Left colon (tissue), 2 donors: ENCODE measurements around the gene OIT3. TPM values are rescaled to one million over a fixed set of nuclear protein-coding genes. Genes with fewer than 3 reads are reported as not detected.
"Not testable (repeated sequence)": the region's sequence is repeated elsewhere in the genome, so short reads cannot be mapped to it uniquely, and the experiment has no call there.

ENCODE experiments used
- ATAC-seq: fragments of 200-7000 bp; cut with Tn5 transposase; one replicate; pipeline ENCODE4 v1.9.1; 2020; ENCODE audit warnings: mild to moderate bottlenecking, moderate library complexity
- DNase-seq, 2 donors: peaks; one replicate each; pipeline ENCODE4 v3.0.0-alpha.2; 2020
- intact Hi-C, 2 donors: fragments of 100-400 bp; cut with DNase I in 1 of 2; cut with micrococcal nuclease in 1 of 2; formaldehyde crosslinking; loops; one replicate each; pipeline versions ENCODE4 v1.11.2 to v1.14.0; 2022; cut with DNase I, micrococcal nuclease
- total RNA-seq, 2 donors: library from RNA; stranded (reverse); fragmentation: NEBNext Ultra II Directional; extraction: Animal tissue kit (Norgen Biotek cat#: 25700); gene quantifications; one replicate each; pipeline ENCODE4 v1.2.1, GENCODE V29; 2021
- donor health status: DM: no; HTN: no; CAD: no.
- donor health status: DM: yes; HTN: yes; CAD: no.

Gene OIT3
- total RNA-seq, 2 donors from 2014 or later: 0.12 to 0.25 TPM

GRCh38 chr10:72895236-72895850 lies 1.8 kb downstream of the OIT3 start:
- ATAC-seq (no peak), DNase-seq (no peak)
- intact Hi-C loops: no loop called here

- no peak for ATAC-seq
- intact Hi-C loops: no loop called here
These were observed 5.1 kb downstream of the OIT3 start for GRCh38 chr10:72898616-72899015.

GRCh38 chr10:72899545-72899944 lies 6.0 kb downstream of the OIT3 start:
- DNase-seq (no peak), ATAC-seq (no peak)

More at GRCh38 chr10:72898616-72899015, 5.1 kb downstream of the OIT3 start:
- no peak for DNase-seq

GRCh38 chr10:72903941-72904446 lies 10.5 kb downstream of the OIT3 start:
- ATAC-seq, intact Hi-C loops: not testable (repeated sequence)
- peak in 1 of 2 donors; percentile 7 for DNase-seq

More at GRCh38 chr10:72899545-72899944, 6.0 kb downstream of the OIT3 start:
- intact Hi-C loops: no loop called here

- ATAC-seq (no peak), DNase-seq (no peak)
- intact Hi-C loops: no loop called here
These were observed 11.3 kb downstream of the OIT3 start for GRCh38 chr10:72904806-72905205.

- intact Hi-C loops: no loop called here
- no peak for ATAC-seq
- no peak for DNase-seq
These were observed 12.9 kb downstream of the OIT3 start for GRCh38 chr10:72906446-72906845.

- intact Hi-C loops: no loop called here
- no peak for DNase-seq
- ATAC-seq: no peak
These were observed 17.2 kb downstream of the OIT3 start for GRCh38 chr10:72910705-72911104.

- intact Hi-C loops: no loop called here
- ATAC-seq: no peak
- DNase-seq: no peak
These were observed 18.2 kb downstream of the OIT3 start for GRCh38 chr10:72911758-72912157.

GRCh38 chr10:72912736-72913135 lies 19.2 kb downstream of the OIT3 start:
- peak; percentile 78 for ATAC-seq
- intact Hi-C loops: no loop called here
- no peak for DNase-seq

GRCh38 chr10:72913287-72913686 lies 19.7 kb downstream of the OIT3 start:
- intact Hi-C loops: no loop called here
- DNase-seq (no peak), ATAC-seq (no peak)

GRCh38 chr10:72917201-72917600 lies 23.7 kb downstream of the OIT3 start:
- intact Hi-C loops: not testable (repeated sequence)

GRCh38 chr10:72917803-72918332 lies 24.3 kb downstream of the OIT3 start:
- DNase-seq, ATAC-seq, intact Hi-C loops: not testable (repeated sequence)

More at GRCh38 chr10:72917201-72917600, 23.7 kb downstream of the OIT3 start:
- not testable (repeated sequence) for DNase-seq, ATAC-seq

GRCh38 chr10:72918352-72918751 lies 24.8 kb downstream of the OIT3 start:
- DNase-seq (no peak), ATAC-seq (no peak)
- intact Hi-C loops: no loop called here

GRCh38 chr10:72921147-72921683 lies 27.7 kb downstream of the OIT3 start:
- ATAC-seq, DNase-seq, intact Hi-C loops: not testable (repeated sequence)

GRCh38 chr10:72924351-72924750 lies 30.8 kb downstream of the OIT3 start:
- DNase-seq: no peak
- intact Hi-C loops: no loop called here
- ATAC-seq: no peak

GRCh38 chr10:72925951-72926465 lies 32.5 kb downstream of the OIT3 start:
- ATAC-seq: no peak
- intact Hi-C loops: no loop called here
- DNase-seq: no peak

- ATAC-seq: no peak
- intact Hi-C loops: no loop called here
- no peak for DNase-seq
These were observed 33.9 kb downstream of the OIT3 start for GRCh38 chr10:72927485-72927884.

GRCh38 chr10:72928798-72929197 lies 35.3 kb downstream of the OIT3 start:
- ATAC-seq (no peak), DNase-seq (no peak)
- intact Hi-C loops: no loop called here

- DNase-seq (no peak), ATAC-seq (no peak)
- intact Hi-C loops: no loop called here
These were observed 36.7 kb downstream of the OIT3 start for GRCh38 chr10:72930276-72930675.
